Left lobe of liver (tissue), 2 donors: ENCODE results near the gene KRTAP20-2. TPM values are rescaled to one million over a fixed set of nuclear protein-coding genes. Genes with fewer than 3 reads are reported as not detected.

Experiments used
- ATAC-seq: fragments of 200-7000 bp; cut with Tn5 transposase; one replicate; pipeline ENCODE4 v1.9.1; 2020; ENCODE audit warnings: mild to moderate bottlenecking, moderate library complexity
- DNase-seq: peaks from one replicate; pipeline ENCODE4 v3.0.0-alpha.2; 2020; ENCODE audit warnings: low spot score
- total RNA-seq: library from RNA; stranded (reverse); gene quantifications from one replicate; pipeline ENCODE4 v1.2.1, GENCODE V29; 2021
- donor health status: DM: no; HTN: no; CAD: no; lungs with moderate emphysema.
- donor health status: DM: no; HTN: yes; CAD: no.

The KRTAP20-2 gene
- total RNA-seq: not detected

- ATAC-seq (no peak), DNase-seq (no peak)
Observed at GRCh38 chr21:30634906-30635305, at the start of gene KRTAP20-2. Gene KRTAP20-2, plus strand, starts transcription at chr21:30635206. Its CDS starts 58 bp downstream, at chr21:30635264.

- ATAC-seq (no peak), DNase-seq (no peak)
Observed at GRCh38 chr21:30590297-30590696, 44.7 kb upstream of the KRTAP20-2 start, which contains the start of gene KRTAP22-2. Gene KRTAP22-2, minus strand, starts transcription at chr21:30590397.

- ATAC-seq (no peak), DNase-seq (no peak)
Observed at GRCh38 chr21:30592140-30592539, 42.9 kb upstream of the KRTAP20-2 start, which contains the start of gene KRTAP6-3. Gene KRTAP6-3, plus strand, starts transcription at chr21:30592440. Its CDS starts 6 bp downstream, at chr21:30592446.

GRCh38 chr21:30598802-30599201 lies 36.2 kb upstream of the KRTAP20-2 start, which contains the start of gene KRTAP6-2:
Gene KRTAP6-2, minus strand, starts transcription at chr21:30598902. Its CDS starts 28 bp downstream, at chr21:30598874.
- no peak for ATAC-seq
- no peak for DNase-seq

GRCh38 chr21:30600787-30601186 lies 34.2 kb upstream of the KRTAP20-2 start, which contains the start of gene KRTAP22-1:
Gene KRTAP22-1, plus strand, starts transcription at chr21:30601087.
- no peak for DNase-seq
- ATAC-seq: no peak

- no peak for ATAC-seq
- no peak for DNase-seq
Observed at GRCh38 chr21:30605968-30606367, 29.0 kb upstream of the KRTAP20-2 start.

- DNase-seq: no peak
Observed at GRCh38 chr21:30612132-30612531, 22.9 kb upstream of the KRTAP20-2 start.

GRCh38 chr21:30613836-30614235 lies 21.2 kb upstream of the KRTAP20-2 start, which contains the start of gene KRTAP6-1:
Gene KRTAP6-1, minus strand, starts transcription at chr21:30613930. Its CDS starts 26 bp downstream, at chr21:30613904.
- DNase-seq: no peak
- no peak for ATAC-seq

More at GRCh38 chr21:30612132-30612531, 22.9 kb upstream of the KRTAP20-2 start:
- no peak for ATAC-seq

GRCh38 chr21:30615199-30615598 lies 19.8 kb upstream of the KRTAP20-2 start:
- ATAC-seq: no peak
- DNase-seq: no peak

- ATAC-seq (no peak), DNase-seq (no peak)
Observed at GRCh38 chr21:30616125-30616524, 18.9 kb upstream of the KRTAP20-2 start, which contains the start of gene KRTAP20-1. Gene KRTAP20-1, plus strand, starts transcription at chr21:30616425. Its CDS starts 30 bp downstream, at chr21:30616455.

- DNase-seq (no peak), ATAC-seq (no peak)
Observed at GRCh38 chr21:30620080-30620479, 14.9 kb upstream of the KRTAP20-2 start.

GRCh38 chr21:30620522-30620921 lies 14.5 kb upstream of the KRTAP20-2 start, which contains the start of gene KRTAP20-4:
Gene KRTAP20-4, plus strand, starts transcription at chr21:30620627.
- no peak for ATAC-seq
- DNase-seq: no peak

GRCh38 chr21:30623362-30623761 lies 11.6 kb upstream of the KRTAP20-2 start:
- DNase-seq (no peak), ATAC-seq (no peak)

- ATAC-seq (no peak), DNase-seq (no peak)
Observed at GRCh38 chr21:30625449-30626165, 9.4 kb upstream of the KRTAP20-2 start.

- no peak for ATAC-seq
- no peak for DNase-seq
Observed at GRCh38 chr21:30628109-30628508, 6.9 kb upstream of the KRTAP20-2 start.

- ATAC-seq (no peak), DNase-seq (no peak)
Observed at GRCh38 chr21:30629200-30629599, 5.8 kb upstream of the KRTAP20-2 start.

- DNase-seq (no peak), ATAC-seq (no peak)
Observed at GRCh38 chr21:30638686-30639085, 3.7 kb downstream of the KRTAP20-2 start.

- ATAC-seq: no peak
- no peak for DNase-seq
Observed at GRCh38 chr21:30642564-30642963, 7.6 kb downstream of the KRTAP20-2 start, which contains the start of gene KRTAP20-3. Gene KRTAP20-3, plus strand, starts transcription at chr21:30642864.

- DNase-seq (no peak), ATAC-seq (no peak)
Observed at GRCh38 chr21:30646904-30647414, 12.0 kb downstream of the KRTAP20-2 start.

GRCh38 chr21:30652891-30653290 lies 17.9 kb downstream of the KRTAP20-2 start:
- ATAC-seq (no peak), DNase-seq (no peak)

GRCh38 chr21:30668776-30669175 lies 33.8 kb downstream of the KRTAP20-2 start:
- ATAC-seq: no peak
- no peak for DNase-seq
